Peyer's patch (tissue), 4 donors: ENCODE results near the gene SCN1B.

Experiments
- POLR2A ChIP-seq, 2 donors: fragments of 450-650 bp; IDR thresholded peaks; one replicate each; pipeline ENCODE4 v1.5.1; 2017; ENCODE audit warnings: antibody characterized with exemption in 2 of 2, mild to moderate bottlenecking in 2 of 2, moderate library complexity in 2 of 2
- TF ChIP-seq, protein P1 (sequence below), 6 experiments: fragments of 450-650 bp in 4 of 6; fragments of 200-600 bp in 2 of 6; sonication (generic) in 1 of 6; IDR thresholded peaks; one replicate each; pipeline ENCODE4 v1.5.1; 2017 to 2019; ENCODE audit warnings: antibody characterized with exemption in 6 of 6, mild to moderate bottlenecking in 3 of 6, moderate library complexity in 1 of 6

DNA sequence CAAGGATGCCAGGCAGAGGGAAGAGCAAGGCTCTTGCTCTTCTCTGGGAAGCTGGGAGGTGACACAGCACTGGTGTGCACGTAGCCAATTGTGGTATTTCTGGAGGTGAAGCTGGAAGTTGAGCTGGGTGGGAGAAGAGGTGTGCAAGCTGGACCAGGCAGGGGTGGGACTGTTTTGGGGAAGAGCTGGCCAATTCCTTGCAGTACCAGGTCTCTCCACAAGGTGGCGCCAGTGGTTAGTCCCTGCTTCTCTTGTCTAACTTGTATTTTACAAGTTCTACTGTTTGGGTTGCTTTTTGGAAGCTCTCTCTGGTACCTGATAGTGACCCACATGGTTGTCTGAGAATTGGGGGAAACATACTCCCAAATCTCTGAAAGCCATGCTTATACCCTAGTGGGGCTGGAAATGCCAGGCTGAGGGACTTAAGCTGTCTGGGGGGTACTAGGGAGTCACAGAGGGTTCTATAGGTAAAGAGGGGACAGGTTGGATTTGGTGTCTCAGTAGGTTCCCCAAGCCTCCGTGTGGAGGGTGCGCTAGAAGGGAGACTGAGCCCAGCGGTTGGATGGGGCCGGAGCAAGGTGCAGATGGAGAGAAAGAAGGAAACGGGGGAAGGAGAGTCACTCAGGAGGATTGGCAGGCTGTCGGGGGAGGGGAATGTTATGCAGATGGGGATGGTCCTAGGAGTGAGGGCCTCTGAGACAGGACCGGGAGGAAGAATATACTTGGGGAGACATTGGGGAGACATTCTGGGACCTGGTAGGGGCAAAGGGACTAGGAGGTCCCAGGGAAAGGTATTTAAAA is 14.2 kb downstream of the SCN1B start:
- TF ChIP-seq, protein P1, sequence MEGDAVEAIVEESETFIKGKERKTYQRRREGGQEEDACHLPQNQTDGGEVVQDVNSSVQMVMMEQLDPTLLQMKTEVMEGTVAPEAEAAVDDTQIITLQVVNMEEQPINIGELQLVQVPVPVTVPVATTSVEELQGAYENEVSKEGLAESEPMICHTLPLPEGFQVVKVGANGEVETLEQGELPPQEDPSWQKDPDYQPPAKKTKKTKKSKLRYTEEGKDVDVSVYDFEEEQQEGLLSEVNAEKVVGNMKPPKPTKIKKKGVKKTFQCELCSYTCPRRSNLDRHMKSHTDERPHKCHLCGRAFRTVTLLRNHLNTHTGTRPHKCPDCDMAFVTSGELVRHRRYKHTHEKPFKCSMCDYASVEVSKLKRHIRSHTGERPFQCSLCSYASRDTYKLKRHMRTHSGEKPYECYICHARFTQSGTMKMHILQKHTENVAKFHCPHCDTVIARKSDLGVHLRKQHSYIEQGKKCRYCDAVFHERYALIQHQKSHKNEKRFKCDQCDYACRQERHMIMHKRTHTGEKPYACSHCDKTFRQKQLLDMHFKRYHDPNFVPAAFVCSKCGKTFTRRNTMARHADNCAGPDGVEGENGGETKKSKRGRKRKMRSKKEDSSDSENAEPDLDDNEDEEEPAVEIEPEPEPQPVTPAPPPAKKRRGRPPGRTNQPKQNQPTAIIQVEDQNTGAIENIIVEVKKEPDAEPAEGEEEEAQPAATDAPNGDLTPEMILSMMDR (IDR thresholded peaks at IDR 0.05): peak; percentile 80 to 90 (median 83)
- no peak for TF ChIP-seq POLR2A (IDR thresholded peaks at IDR 0.05)
